Measurements from ENCODE around the gene BEST1. TPM values are rescaled to one million over a fixed set of nuclear protein-coding genes. Genes with fewer than 3 reads are reported as not detected.
A peak's percentile ranks its signal among the peaks of the same experiment; 100 is the strongest.

BEST1 gene
- total RNA-seq, 1 donor from 2014 or later, result not detected

GRCh38 chr11:61912991-61913698 lies 37.0 kb upstream of the BEST1 start:
- H3K4me3 ChIP-seq, result no peak overlapping the region
- H3K4me2 ChIP-seq, result no peak overlapping the region
- H3K9ac ChIP-seq, result no peak overlapping the region
- peaks cover 11% of the 10 kb centered on the region for H3K4me1 Mint-ChIP-seq
- H3K27me3 ChIP-seq, result peaks cover 25% of the 10 kb centered on the region
- no peak for TF ChIP-seq CTCF (IDR thresholded peaks at IDR 0.05)
- no peak for DNase-seq (ENCODE audit: low spot score)
- peak overlapping the region; percentile 9 for H3K4me3 Mint-ChIP-seq
- H3F3A ChIP-seq (ENCODE audit: low read depth), result no peaks in the 10 kb centered on the region
- H3K79me2 ChIP-seq (ENCODE audit: low read depth), result no peaks in the 10 kb centered on the region
- no peaks in the 10 kb centered on the region for H3K4me1 ChIP-seq
- H4K20me1 ChIP-seq (ENCODE audit: low read depth), result no peaks in the 10 kb centered on the region
- H2AFZ ChIP-seq (replicated peaks), result no peak overlapping the region
- no peaks in the 10 kb centered on the region for H3K9me3 Mint-ChIP-seq
- no peak overlapping the region for H3K27ac ChIP-seq
- no peak overlapping the region for H3K27ac Mint-ChIP-seq
- H3K36me3 Mint-ChIP-seq, result no peaks in the 10 kb centered on the region
- H3K9me3 ChIP-seq (ENCODE audit: low read depth), result no peaks in the 10 kb centered on the region
- peaks cover 11% of the 10 kb centered on the region for H3K27me3 Mint-ChIP-seq (ENCODE audit: insufficient read depth, low read depth)
- no peaks in the 10 kb centered on the region for H3K36me3 ChIP-seq

- no peak overlapping the region for H3K27ac Mint-ChIP-seq
- no peak overlapping the region for H2AFZ ChIP-seq (replicated peaks)
- no peak overlapping the region for H3K9ac ChIP-seq
- H3K27me3 Mint-ChIP-seq (ENCODE audit: insufficient read depth, low read depth), result peaks cover 17% of the 10 kb centered on the region
- H3K4me3 Mint-ChIP-seq, result peak overlapping the region; percentile 65
- no peaks in the 10 kb centered on the region for H3K9me3 Mint-ChIP-seq
- no peaks in the 10 kb centered on the region for H3K79me2 ChIP-seq (ENCODE audit: low read depth)
- H3K36me3 ChIP-seq, result no peaks in the 10 kb centered on the region
- H3K27me3 ChIP-seq, result peaks cover 32% of the 10 kb centered on the region
- no peak overlapping the region for H3K4me2 ChIP-seq
- no peaks in the 10 kb centered on the region for H4K20me1 ChIP-seq (ENCODE audit: low read depth)
- no peak for DNase-seq (ENCODE audit: low spot score)
- no peaks in the 10 kb centered on the region for H3K36me3 Mint-ChIP-seq
- TF ChIP-seq CTCF (IDR thresholded peaks at IDR 0.05) (no peak), EZH2 (IDR thresholded peaks at IDR 0.05) (no peak), EZH2phosphoT487 (IDR thresholded peaks at IDR 0.05) (no peak)
- no peaks in the 10 kb centered on the region for H3K4me1 ChIP-seq
- no peaks in the 10 kb centered on the region for H3K9me3 ChIP-seq (ENCODE audit: low read depth)
- no peak overlapping the region for H3K27ac ChIP-seq
- peaks cover 12% of the 10 kb centered on the region for H3K4me1 Mint-ChIP-seq
- no peaks in the 10 kb centered on the region for H3F3A ChIP-seq (ENCODE audit: low read depth)
- H3K4me3 ChIP-seq, result no peak overlapping the region
These were observed 36.3 kb upstream of the BEST1 start for GRCh38 chr11:61913699-61914395.

GRCh38 chr11:61914471-61915171 lies 35.5 kb upstream of the BEST1 start:
- no peaks in the 10 kb centered on the region for H3K36me3 Mint-ChIP-seq
- Histone ChIP-seq H3F3A (ENCODE audit: low read depth) (no peaks in the 10 kb centered on the region), H3K36me3 (no peaks in the 10 kb centered on the region), H3K9me3 (ENCODE audit: low read depth) (no peaks in the 10 kb centered on the region), H3K27me3 (peaks cover 40% of the 10 kb centered on the region), H3K79me2 (ENCODE audit: low read depth) (no peaks in the 10 kb centered on the region), H4K20me1 (ENCODE audit: low read depth) (no peaks in the 10 kb centered on the region), H3K4me2 (no peak overlapping the region), H3K9ac (no peak overlapping the region), H3K4me1 (no peaks in the 10 kb centered on the region), H3K4me3 (no peak overlapping the region), H3K27ac (no peak overlapping the region), H2AFZ (replicated peaks) (no peak overlapping the region)
- no peak for DNase-seq (ENCODE audit: low spot score)
- TF ChIP-seq EZH2phosphoT487 (IDR thresholded peaks at IDR 0.05) (no peak), CTCF (IDR thresholded peaks at IDR 0.05) (no peak)
- H3K27me3 Mint-ChIP-seq (ENCODE audit: insufficient read depth, low read depth), result peaks cover 19% of the 10 kb centered on the region
- H3K27ac Mint-ChIP-seq, result no peak overlapping the region
- peak overlapping the region; percentile 65 for H3K4me3 Mint-ChIP-seq
- H3K9me3 Mint-ChIP-seq, result no peaks in the 10 kb centered on the region
- H3K4me1 Mint-ChIP-seq, result peaks cover 14% of the 10 kb centered on the region

All from neural progenitor cell (in vitro differentiated cells).